SK-N-SH (cell line): ENCODE data around the gene HDGFL2. TPM values are rescaled to one million over a fixed set of nuclear protein-coding genes. Genes with fewer than 3 reads are reported as not detected.

Experiments used
- CTCF ChIA-PET: fragments of 300-600, 350-600 bp; formaldehyde crosslinking; extraction: SDS; loops from one replicate; lab custom pipeline; 2021; lab: Yijun Ruan, JAX
- POLR2A ChIA-PET: fragments of 350-600 bp; sonication (Branson Sonifier 250); formaldehyde crosslinking; extraction: SDS; loops from one replicate; lab custom pipeline; 2020; ENCODE audit warnings: antibody characterized with exemption, inconsistent platforms; lab: Yijun Ruan, JAX
- DNase-seq: peaks from one replicate; pipeline ENCODE4 v3.0.0; 2012
- H2AFZ ChIP-seq: fragments of 200-600 bp; sonication (generic); 2 replicates; pipeline ENCODE4 v1.8.1; 2016; ENCODE audit warnings: antibody characterized with exemption, mild to moderate bottlenecking, low read depth
- H3F3A ChIP-seq: fragments of 200-600 bp; sonication (generic); replicated peaks from 2 replicates; pipeline ENCODE3; 2016; ENCODE audit warnings: antibody characterized with exemption, mild to moderate bottlenecking; ENCODE audit not compliant: insufficient read depth
- H3K27ac ChIP-seq, 2 experiments: fragments of 200-500 bp in 1 of 2; fragments of 200-600 bp in 1 of 2; sonication (Bioruptor generic) in 1 of 2; sonication (generic), shearing (Covaris generic) in 1 of 2; 2 replicates each; pipeline versions ENCODE4 v1.5.1 to v1.6.1; 2014 to 2016; ENCODE audit warnings: low read depth in 2 of 2, inconsistent platforms in 1 of 2, low read length in 1 of 2, mild to moderate bottlenecking in 1 of 2, mixed read lengths in 1 of 2
- H3K27me3 ChIP-seq: fragments of 200-600 bp; sonication (generic), shearing (Covaris generic); 2 replicates; pipeline ENCODE4 v1.6.1; 2016; ENCODE audit warnings: mixed run types; ENCODE audit not compliant: insufficient read depth
- H3K36me3 ChIP-seq, 2 experiments: fragments of 200-500 bp in 1 of 2; fragments of 200-600 bp in 1 of 2; sonication (Bioruptor generic) in 1 of 2; sonication (generic) in 1 of 2; replicated peaks in 1 of 2; 2 replicates each; pipeline versions ENCODE3 to v1.5.1; 2014 to 2016; ENCODE audit warnings: low read length in 1 of 2, mild to moderate bottlenecking in 1 of 2; ENCODE audit not compliant: insufficient read depth in 2 of 2, control insufficient read depth in 1 of 2
- H3K4me1 ChIP-seq, 2 experiments: fragments of 200-500 bp in 1 of 2; fragments of 200-600 bp in 1 of 2; sonication (Bioruptor generic) in 1 of 2; sonication (generic), shearing (Covaris generic) in 1 of 2; 2 replicates each; pipeline versions ENCODE4 v1.5.1 to v1.6.1; 2014 to 2016; ENCODE audit warnings: low read depth in 1 of 2, low read length in 1 of 2, mixed run types in 1 of 2; ENCODE audit not compliant: insufficient read depth in 2 of 2, control insufficient read depth in 1 of 2
- H3K4me2 ChIP-seq: fragments of 200-600 bp; sonication (generic), shearing (Covaris generic); 2 replicates; pipeline ENCODE4 v1.6.1; 2017; ENCODE audit warnings: mixed run types
- H3K4me3 ChIP-seq, 2 experiments: fragments of 200-500 bp in 1 of 2; fragments of 200-600 bp in 1 of 2; sonication (Bioruptor generic) in 1 of 2; sonication (generic), shearing (Covaris generic) in 1 of 2; 2 replicates each; pipeline versions ENCODE4 v1.5.1 to v1.8.1; 2014 to 2016; ENCODE audit warnings: low read depth in 2 of 2, inconsistent platforms in 1 of 2, low read length in 1 of 2, mild to moderate bottlenecking in 1 of 2, mixed read lengths in 1 of 2, moderate library complexity in 1 of 2
- H3K79me2 ChIP-seq: fragments of 200-600 bp; sonication (generic); 2 replicates; pipeline ENCODE4 v1.8.1; 2017; ENCODE audit warnings: mild to moderate bottlenecking; ENCODE audit not compliant: insufficient read depth
- H3K9ac ChIP-seq: fragments of 200-600 bp; sonication (generic); 2 replicates; pipeline ENCODE4 v1.6.1; 2017; ENCODE audit warnings: mixed run types
- H3K9me2 ChIP-seq: fragments of 200-600 bp; sonication (generic); 2 replicates; pipeline ENCODE4 v1.6.1; 2017; ENCODE audit warnings: mixed run types
- H3K9me3 ChIP-seq: fragments of 200-600 bp; sonication (generic); 2 replicates; pipeline ENCODE4 v1.6.1; 2017; ENCODE audit warnings: mixed run types, mild to moderate bottlenecking, moderate library complexity
- H4K20me1 ChIP-seq: fragments of 200-600 bp; sonication (generic); 2 replicates; pipeline ENCODE4 v1.6.1; 2017; ENCODE audit warnings: mild to moderate bottlenecking, mixed run types; ENCODE audit not compliant: insufficient read depth
- ELF1 ChIP-seq: IDR thresholded peaks from 2 replicates; pipeline ENCODE4 v1.4.0; 2012
- FOXM1 ChIP-seq: IDR thresholded peaks from 2 replicates; pipeline ENCODE4 v1.4.0; 2012; ENCODE audit warnings: low read depth, mild to moderate bottlenecking
- IRF3 ChIP-seq: fragments of 150-350 bp; IDR thresholded peaks from 2 replicates; pipeline ENCODE4 v1.6.1; 2016; ENCODE audit warnings: mild to moderate bottlenecking, low read depth, low read length
- JUND ChIP-seq: IDR thresholded peaks from 2 replicates; pipeline ENCODE4 v1.4.0; 2012
- MAX ChIP-seq: IDR thresholded peaks from 2 replicates; pipeline ENCODE4 v1.4.0; 2012; ENCODE audit warnings: low read depth
- MEF2A ChIP-seq: IDR thresholded peaks from 2 replicates; pipeline ENCODE4 v1.4.0; 2012; ENCODE audit warnings: low read depth, borderline replicate concordance
- NFIC ChIP-seq: IDR thresholded peaks from 2 replicates; pipeline ENCODE4 v1.4.0; 2012; ENCODE audit warnings: borderline replicate concordance
- NRF1 ChIP-seq: IDR thresholded peaks from 2 replicates; pipeline ENCODE4 v1.6.1; 2012; ENCODE audit warnings: low read depth, mild to moderate bottlenecking, low read length
- RAD21 ChIP-seq: IDR thresholded peaks from 2 replicates; pipeline ENCODE4 v1.6.1; 2012; ENCODE audit warnings: mild to moderate bottlenecking, low read length
- RFX5 ChIP-seq: IDR thresholded peaks from 2 replicates; pipeline ENCODE4 v1.6.1; 2012; ENCODE audit warnings: mild to moderate bottlenecking, improper control_type of control experiment, low read length
- RXRA ChIP-seq: IDR thresholded peaks from 2 replicates; pipeline ENCODE4 v1.4.0; 2012; ENCODE audit warnings: low read depth, mild to moderate bottlenecking, borderline replicate concordance
- SIN3A ChIP-seq: IDR thresholded peaks from 2 replicates; pipeline ENCODE4 v1.6.1; 2012; ENCODE audit warnings: low read depth, mild to moderate bottlenecking, low read length, moderate library complexity, borderline replicate concordance
- TCF12 ChIP-seq: IDR thresholded peaks from 2 replicates; pipeline ENCODE4 v1.4.0; 2012
- TEAD4 ChIP-seq: IDR thresholded peaks from 2 replicates; pipeline ENCODE4 v1.4.0; 2012; ENCODE audit warnings: mild to moderate bottlenecking, borderline replicate concordance; ENCODE audit not compliant: insufficient read depth
- USF1 ChIP-seq: IDR thresholded peaks from 2 replicates; pipeline ENCODE4 v1.4.0; 2012; ENCODE audit warnings: low read depth, borderline replicate concordance
- USF2 ChIP-seq: fragments of 150-350 bp; IDR thresholded peaks from 2 replicates; pipeline ENCODE4 v1.6.1; 2017; ENCODE audit warnings: antibody characterized with exemption, low read length, low read depth, borderline replicate concordance
- YY1 ChIP-seq: IDR thresholded peaks from 2 replicates; pipeline ENCODE4 v1.4.0; 2012; ENCODE audit warnings: low read depth, mild to moderate bottlenecking
- ZBTB33 ChIP-seq: IDR thresholded peaks from 2 replicates; pipeline ENCODE4 v1.4.0; 2012; ENCODE audit warnings: low read depth, borderline replicate concordance
- WGBS: methylation state at CpG from one replicate; pipeline ENCODE4 v1.1.6; 2017; ENCODE audit warnings: low lambda C conversion rate; 5-methylcytosine and 5-hydroxymethylcytosine counted together
- polyA plus RNA-seq, 3 experiments: library from polyadenylated mRNA; depleted of rRNA; stranded (reverse); fragments of >200 nt; gene quantifications; 2 replicates each; pipeline ENCODE4 v1.2.3, GENCODE V29; 2012

HDGFL2 gene
- 63.0 and 77.8 TPM in 2 replicates for polyA plus RNA-seq (2012; rRNA removed)
- 47.5 and 57.8 TPM in 2 replicates for polyA plus RNA-seq (2012; cell fraction: cytosol; rRNA removed)
- polyA plus RNA-seq (2012; cell fraction: nucleus; rRNA removed): 103 and 119 TPM in 2 replicates

- H3K79me2 ChIP-seq: peaks cover 52% of the 10 kb centered on the region
- H3K27ac ChIP-seq: peak within 1 kb of the TSS; percentile 82 to 90
- no peaks in the 10 kb centered on the region for H4K20me1 ChIP-seq
- peaks cover 16 to 17% of the 10 kb centered on the region in 2 experiments for H3K36me3 ChIP-seq
- peaks cover 3 to 21% of the 10 kb centered on the region in 2 experiments; a peak in 1 of 4 replicates for H3K4me1 ChIP-seq
- H3F3A ChIP-seq: peaks cover 11% of the 10 kb centered on the region
- TF ChIP-seq IRF3 (no peak), TCF12 (no peak), ELF1 (0 out of 2 replicates have a peak, but pooled peaks have one; percentile 37), TEAD4 (no peak), YY1 (no peak), JUND (no peak)
- peak within 1 kb of the TSS; percentile 88 for H3K9ac ChIP-seq
- peak within 1 kb of the TSS; percentile 95 for H2AFZ ChIP-seq
- ChIA-PET POLR2A (interaction anchor here (1.0 to 2.0 kb wide), 3 partner anchors 16 to 84 kb away, joined by 3 to 11 read pairs (median 4); no protein-coding TSS in a partner anchor), CTCF (interaction anchor here (0.9 kb wide), 1 partner anchor 1217 kb away, joined by 3 read pairs; no protein-coding TSS in a partner anchor)
- WGBS: 0% methylated on average over 10 of the region's 71 CpGs
- H3K27me3 ChIP-seq: no peaks in the 10 kb centered on the region
- H3K9me3 ChIP-seq: no peaks in the 10 kb centered on the region
- no peak for DNase-seq
- no peaks in the 10 kb centered on the region for H3K9me2 ChIP-seq
- H3K4me3 ChIP-seq: peak within 1 kb of the TSS; percentile 88 to 92
- peak within 1 kb of the TSS; percentile 99 for H3K4me2 ChIP-seq
Measured at GRCh38 chr19:4472174-4472974, at the start of gene HDGFL2. Gene HDGFL2, plus strand, starts transcription at chr19:4472297. Its CDS starts 54 bp downstream, at chr19:4472351.

- CTCF ChIA-PET: interaction anchor here (0.5 to 2.4 kb wide), 3 partner anchors 23 to 156 kb away, joined by 3 to 10 read pairs (median 3); partner anchors contain the start of gene SH3GL1
- H3K4me3 ChIP-seq: no peak overlapping the region
- POLR2A ChIA-PET: no interaction called here
- no peak for TF ChIP-seq USF1
- TF ChIP-seq ZBTB33: no peak
- no peak for TF ChIP-seq MEF2A
- TF ChIP-seq USF2: no peak
- TF ChIP-seq RAD21: no peak
- no peak for TF ChIP-seq RFX5
- TF ChIP-seq ELF1: no peak
- no peak for TF ChIP-seq SIN3A
- no peak for TF ChIP-seq FOXM1
- no peak for TF ChIP-seq MAX
- TF ChIP-seq IRF3: no peak
- TF ChIP-seq RXRA: no peak
- no peak for TF ChIP-seq NFIC
- no peak for TF ChIP-seq YY1
- no peak for TF ChIP-seq TEAD4
- TF ChIP-seq NRF1: no peak
- no peak for TF ChIP-seq JUND
Measured at GRCh38 chr19:4423416-4424126, 48.5 kb upstream of the HDGFL2 start.

More at GRCh38 chr19:4423416-4424126, 48.5 kb upstream of the HDGFL2 start:
- 89% methylated on average over 15 of the region's 16 CpGs for WGBS
- Histone ChIP-seq H3K9ac (no peak overlapping the region), H3F3A (peaks cover 4% of the 10 kb centered on the region), H3K4me2 (no peak overlapping the region), H3K27me3 (no peaks in the 10 kb centered on the region), H3K36me3 (peaks cover 4 to 5% of the 10 kb centered on the region in 2 experiments), H3K79me2 (peaks cover 11% of the 10 kb centered on the region), H3K9me3 (no peaks in the 10 kb centered on the region), H2AFZ (no peak overlapping the region), H3K9me2 (no peaks in the 10 kb centered on the region), H4K20me1 (no peaks in the 10 kb centered on the region), H3K4me1 (no peaks in the 10 kb centered on the region), H3K27ac (no peak overlapping the region)
- no peak for DNase-seq
